Mesenchymal stem cell (in vitro differentiated cells and primary cell): ENCODE results near the gene CFI.

Experiments used
- DNase-seq: peaks from one replicate; pipeline ENCODE4 v3.0.0-alpha.2; 2013
- H2AFZ ChIP-seq: one replicate; pipeline ENCODE4 v1.6.1; 2013; ENCODE audit warnings: low read depth, mild to moderate bottlenecking, control low read depth, inconsistent platforms, low read length, moderate library complexity
- H2AK5ac ChIP-seq: 2 replicates; pipeline ENCODE4 v1.6.1; 2013; ENCODE audit warnings: low read length, moderate library complexity, mild to moderate bottlenecking, inconsistent platforms; ENCODE audit not compliant: severe bottlenecking
- H2BK120ac ChIP-seq: one replicate; pipeline ENCODE4 v1.6.1; 2013; ENCODE audit warnings: low read depth, mild to moderate bottlenecking, inconsistent platforms, low read length, moderate library complexity
- H2BK12ac ChIP-seq, 2 experiments: one replicate each; pipeline ENCODE4 v1.6.1; 2013; ENCODE audit warnings: inconsistent platforms in 2 of 2, low read length in 2 of 2, mild to moderate bottlenecking in 2 of 2, moderate library complexity in 2 of 2, control low read depth in 1 of 2
- H2BK15ac ChIP-seq: one replicate; pipeline ENCODE4 v1.6.1; 2013; ENCODE audit warnings: mild to moderate bottlenecking, low read depth, inconsistent platforms; ENCODE audit not compliant: poor library complexity, severe bottlenecking
- H2BK5ac ChIP-seq: 2 replicates; pipeline ENCODE4 v1.6.1; 2013; ENCODE audit warnings: low read depth, mild to moderate bottlenecking, low read length, control low read depth, inconsistent platforms; ENCODE audit not compliant: poor library complexity, severe bottlenecking
- H3K14ac ChIP-seq, 2 experiments: one replicate each; pipeline ENCODE4 v1.6.1; 2013; ENCODE audit warnings: inconsistent platforms in 2 of 2, low read length in 2 of 2, control low read depth in 1 of 2, mild to moderate bottlenecking in 1 of 2, moderate library complexity in 1 of 2
- H3K18ac ChIP-seq, 2 experiments: one replicate each; pipeline ENCODE4 v1.6.1; 2013; ENCODE audit warnings: inconsistent platforms in 2 of 2, low read length in 2 of 2, control low read depth in 1 of 2, low read depth in 1 of 2, mild to moderate bottlenecking in 1 of 2
- H3K23ac ChIP-seq, 2 experiments: one replicate each; pipeline ENCODE4 v1.6.1; 2013; ENCODE audit warnings: inconsistent platforms in 2 of 2, low read length in 2 of 2, mild to moderate bottlenecking in 2 of 2, moderate library complexity in 2 of 2, control low read depth in 1 of 2
- H3K27ac ChIP-seq: 2 replicates; pipeline ENCODE4 v1.5.1; 2013; ENCODE audit warnings: mild to moderate bottlenecking, moderate library complexity, low read length, control low read depth, inconsistent platforms; ENCODE audit not compliant: poor library complexity, severe bottlenecking
- H3K27me3 ChIP-seq, 2 experiments: 2 replicates each; pipeline versions ENCODE4 v1.6.1 to v1.7.0; 2013; ENCODE audit warnings: low read length in 2 of 2, mild to moderate bottlenecking in 2 of 2, moderate library complexity in 2 of 2, control low read depth in 1 of 2, inconsistent platforms in 1 of 2; ENCODE audit not compliant: control insufficient read depth in 1 of 2, insufficient read depth in 1 of 2
- H3K36me3 ChIP-seq, 2 experiments: 2 replicates each; pipeline versions ENCODE4 v1.6.1 to v1.7.0; 2013; ENCODE audit warnings: low read length in 2 of 2, control low read depth in 1 of 2, inconsistent platforms in 1 of 2, low read depth in 1 of 2, mild to moderate bottlenecking in 1 of 2; ENCODE audit not compliant: insufficient read depth in 2 of 2, control insufficient read depth in 1 of 2
- H3K4ac ChIP-seq, 2 experiments: one replicate each; pipeline ENCODE4 v1.6.1; 2013; ENCODE audit warnings: inconsistent platforms in 2 of 2, low read length in 2 of 2, mild to moderate bottlenecking in 2 of 2, moderate library complexity in 2 of 2, control low read depth in 1 of 2, low read depth in 1 of 2
- H3K4me1 ChIP-seq: 2 replicates; pipeline ENCODE4 v1.6.1; 2013; ENCODE audit warnings: low read depth, low read length, control low read depth; ENCODE audit not compliant: control insufficient read depth, insufficient read depth
- H3K4me2 ChIP-seq: 2 replicates; pipeline ENCODE4 v1.6.1; 2013; ENCODE audit warnings: low read length, mild to moderate bottlenecking, inconsistent platforms; ENCODE audit not compliant: poor library complexity, severe bottlenecking
- H3K4me3 ChIP-seq, 2 experiments: 2 replicates each; pipeline versions ENCODE4 v1.5.1 to v1.7.0; 2013; ENCODE audit warnings: low read length in 2 of 2, mild to moderate bottlenecking in 2 of 2, control low read depth in 1 of 2, low read depth in 1 of 2; ENCODE audit not compliant: insufficient read depth in 1 of 2
- H3K79me1 ChIP-seq: replicated peaks from 2 replicates; pipeline ENCODE4 v1.6.1; 2013; ENCODE audit warnings: mild to moderate bottlenecking, control low read depth, low read length, inconsistent platforms; ENCODE audit not compliant: poor library complexity, severe bottlenecking
- H3K9ac ChIP-seq: 2 replicates; pipeline ENCODE4 v1.7.0; 2013; ENCODE audit warnings: mild to moderate bottlenecking, low read length, moderate library complexity
- H3K9me3 ChIP-seq: 2 replicates; pipeline ENCODE4 v1.7.0; 2013; ENCODE audit warnings: mild to moderate bottlenecking, low read length; ENCODE audit not compliant: control insufficient read depth
- H4K8ac ChIP-seq: one replicate; pipeline ENCODE4 v1.6.1; 2013; ENCODE audit warnings: inconsistent platforms, mild to moderate bottlenecking, low read length, moderate library complexity
- H4K91ac ChIP-seq: one replicate; pipeline ENCODE4 v1.6.1; 2013; ENCODE audit warnings: mild to moderate bottlenecking, low read length, inconsistent platforms
- WGBS: methylation state at CpG from one replicate; pipeline ENCODE4 v1.1.7; 2013; ENCODE audit warnings: mixed read lengths; 5-methylcytosine and 5-hydroxymethylcytosine counted together

Gene CFI

DNA sequence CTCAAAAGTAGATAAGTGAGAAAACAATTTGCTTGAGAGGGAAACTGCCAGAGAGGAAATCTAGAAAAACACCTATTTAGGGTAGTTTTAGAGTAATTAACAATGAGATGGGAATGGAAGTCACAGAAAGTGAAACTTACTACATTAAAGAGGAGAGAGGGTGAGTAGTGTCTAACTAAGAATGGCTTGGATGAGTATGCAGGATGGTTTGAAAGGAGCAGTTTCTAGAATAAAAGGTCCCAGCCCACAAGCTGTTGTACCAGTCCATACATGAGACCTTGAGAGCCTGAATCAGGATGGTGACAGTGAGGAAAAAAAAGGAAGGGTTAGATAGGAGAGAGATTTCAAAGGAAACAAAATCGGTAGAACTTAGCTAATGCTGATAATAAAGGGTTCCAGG, 15.1 kb upstream of the CFI start:
- Histone ChIP-seq H3K27ac (no peak overlapping the region), H3K4me2 (peak overlapping the region; percentile 58), H2BK120ac (no peak overlapping the region), H3K4me3 (peak overlapping the region in 1 of 2 experiments; percentile 100), H2BK15ac (no peak overlapping the region), H4K8ac (no peak overlapping the region), H3K23ac (no peak overlapping the region), H3K9ac (peak overlapping the region; percentile 98), H2AK5ac (no peak overlapping the region), H4K91ac (no peak overlapping the region), H3K79me1 (peaks cover 13% of the 10 kb centered on the region), H2BK5ac (no peak overlapping the region), H3K14ac (no peak overlapping the region), H3K18ac (no peak overlapping the region), H3K36me3 (peaks cover 8 to 41% of the 10 kb centered on the region in 2 experiments), H2AFZ (no peak overlapping the region), H2BK12ac (no peak overlapping the region), H3K27me3 (no peaks in the 10 kb centered on the region), H3K4ac (no peak overlapping the region), H3K9me3 (no peaks in the 10 kb centered on the region), H3K4me1 (no peaks in the 10 kb centered on the region)
- DNase-seq, result peak; percentile 12
- WGBS, result 86% methylated on average over 1 of the region's 1 CpG

DNA sequence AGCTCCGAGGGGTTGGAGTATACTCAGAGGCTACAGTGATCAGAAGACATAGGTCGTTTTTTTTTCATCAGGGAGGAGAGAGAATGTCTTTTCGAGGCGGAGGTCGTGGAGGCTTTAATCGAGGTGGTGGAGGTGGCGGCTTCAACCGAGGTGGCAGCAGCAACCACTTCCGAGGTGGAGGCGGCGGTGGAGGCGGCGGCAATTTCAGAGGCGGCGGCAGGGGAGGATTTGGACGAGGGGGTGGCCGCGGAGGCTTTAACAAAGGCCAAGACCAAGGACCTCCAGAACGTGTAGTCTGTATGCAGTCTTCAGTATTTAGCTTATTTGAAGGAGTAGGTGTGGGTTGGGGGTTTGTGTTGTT, 14.3 kb upstream of the CFI start:
- Histone ChIP-seq H3K9ac (peak overlapping the region; percentile 98), H3K14ac (peak overlapping the region in 1 of 2 experiments; percentile 95), H3K23ac (no peak overlapping the region), H3K36me3 (peaks cover 8 to 33% of the 10 kb centered on the region in 2 experiments), H2BK12ac (peak overlapping the region in 1 of 2 experiments; percentile 77), H4K8ac (peak overlapping the region; percentile 52), H3K79me1 (peaks cover 12% of the 10 kb centered on the region), H2BK15ac (no peak overlapping the region), H2AK5ac (peak overlapping the region; percentile 54), H4K91ac (peak overlapping the region; percentile 34), H3K4me2 (peak overlapping the region; percentile 94), H3K9me3 (no peaks in the 10 kb centered on the region), H3K18ac (peak overlapping the region; percentile 48 to 86), H3K4ac (peak overlapping the region; percentile 75 to 97), H3K4me1 (no peaks in the 10 kb centered on the region), H2AFZ (peak overlapping the region; percentile 91), H2BK5ac (no peak overlapping the region), H3K4me3 (peak overlapping the region; percentile 97 to 100), H3K27me3 (no peaks in the 10 kb centered on the region), H3K27ac (peak overlapping the region; percentile 86), H2BK120ac (no peak overlapping the region)
- WGBS, result under 1% methylated on average over 19 of the region's 19 CpGs
- DNase-seq, result no peak

GRCh38 chr4:109815151-109816081, 13.6 kb upstream of the CFI start, which contains the start of gene GAR1:
Gene GAR1, plus strand, starts transcription at chr4:109815762. Its CDS starts 403 bp downstream, at chr4:109816165.
- Histone ChIP-seq H3K18ac (peak within 1 kb of the TSS; percentile 59 to 86), H2BK120ac (no peak within 1 kb of the TSS), H2BK15ac (no peak within 1 kb of the TSS), H3K79me1 (peaks cover 8% of the 10 kb centered on the region), H4K91ac (peak within 1 kb of the TSS; percentile 34), H2AFZ (peak within 1 kb of the TSS; percentile 91), H3K4me3 (peak within 1 kb of the TSS; percentile 97 to 100), H3K4ac (peak within 1 kb of the TSS; percentile 75 to 97), H3K36me3 (peaks cover 3 to 28% of the 10 kb centered on the region in 2 experiments), H3K23ac (no peak within 1 kb of the TSS), H3K27me3 (no peaks in the 10 kb centered on the region), H3K4me1 (no peaks in the 10 kb centered on the region), H3K14ac (peak within 1 kb of the TSS in 1 of 2 experiments; percentile 95), H4K8ac (peak within 1 kb of the TSS; percentile 52), H3K27ac (peak within 1 kb of the TSS; percentile 86), H2BK12ac (peak within 1 kb of the TSS; percentile 37 to 77), H3K9me3 (no peaks in the 10 kb centered on the region), H3K4me2 (peak within 1 kb of the TSS; percentile 94), H2AK5ac (peak within 1 kb of the TSS; percentile 54), H2BK5ac (peak within 1 kb of the TSS; percentile 39), H3K9ac (peak within 1 kb of the TSS; percentile 98)
- DNase-seq, result peak; percentile 95
- under 1% methylated on average over 53 of the region's 53 CpGs for WGBS

GRCh38 chr4:109811707-109812106, 9.9 kb upstream of the CFI start:
- Histone ChIP-seq H3K4me1 (no peaks in the 10 kb centered on the region), H3K23ac (no peak overlapping the region), H2BK120ac (no peak overlapping the region), H3K79me1 (peaks cover 3% of the 10 kb centered on the region), H3K9me3 (no peaks in the 10 kb centered on the region), H2AK5ac (no peak overlapping the region), H2BK5ac (no peak overlapping the region), H2AFZ (no peak overlapping the region), H3K27me3 (no peaks in the 10 kb centered on the region), H4K8ac (no peak overlapping the region), H3K14ac (no peak overlapping the region), H3K36me3 (no peaks in the 10 kb centered on the region), H3K27ac (no peak overlapping the region), H2BK15ac (no peak overlapping the region), H3K4me3 (no peak overlapping the region), H3K9ac (no peak overlapping the region), H3K18ac (no peak overlapping the region), H2BK12ac (no peak overlapping the region), H4K91ac (no peak overlapping the region), H3K4ac (no peak overlapping the region), H3K4me2 (no peak overlapping the region)
- no CpG with 5 or more reads among the region's 3 CpGs for WGBS
- no peak for DNase-seq
